Subcutaneous abdominal adipose tissue (tissue), 5 donors: ENCODE data around the gene SLC9A1.

Source experiments
- H3K27ac ChIP-seq: one replicate; pipeline ENCODE4 v1.7.0; 2013; ENCODE audit warnings: low read depth, mild to moderate bottlenecking, inconsistent platforms, low read length, moderate library complexity
- H3K27me3 ChIP-seq, 5 donors: one replicate each; pipeline ENCODE4 v1.7.0; 2013; ENCODE audit warnings: low read length in 5 of 5, inconsistent platforms in 1 of 5; ENCODE audit not compliant: control insufficient read depth in 5 of 5, insufficient read depth in 4 of 5
- H3K36me3 ChIP-seq, 5 donors: one replicate each; pipeline ENCODE4 v1.7.0; 2013; ENCODE audit warnings: low read length in 5 of 5; ENCODE audit not compliant: control insufficient read depth in 5 of 5, insufficient read depth in 5 of 5
- H3K4me1 ChIP-seq, 5 donors: one replicate each; pipeline ENCODE4 v1.7.0; 2013; ENCODE audit warnings: low read length in 5 of 5, mild to moderate bottlenecking in 3 of 5, moderate library complexity in 1 of 5; ENCODE audit not compliant: control insufficient read depth in 5 of 5, insufficient read depth in 5 of 5
- H3K4me3 ChIP-seq, 5 donors: one replicate each; pipeline ENCODE4 v1.7.0; 2013; ENCODE audit warnings: low read length in 5 of 5, low read depth in 1 of 5
- H3K9ac ChIP-seq, 5 donors: one replicate each; pipeline ENCODE4 v1.7.0; 2013; ENCODE audit warnings: low read length in 5 of 5, mild to moderate bottlenecking in 4 of 5, moderate library complexity in 3 of 5
- H3K9me3 ChIP-seq, 5 donors: one replicate each; pipeline ENCODE4 v1.7.0; 2013; ENCODE audit warnings: low read length in 5 of 5; ENCODE audit not compliant: control insufficient read depth in 5 of 5
- donor health status: healthy.
- donor health status: healthy.
- donor health status: healthy.
- donor health status: healthy.
- donor health status: healthy.

SLC9A1 gene

DNA sequence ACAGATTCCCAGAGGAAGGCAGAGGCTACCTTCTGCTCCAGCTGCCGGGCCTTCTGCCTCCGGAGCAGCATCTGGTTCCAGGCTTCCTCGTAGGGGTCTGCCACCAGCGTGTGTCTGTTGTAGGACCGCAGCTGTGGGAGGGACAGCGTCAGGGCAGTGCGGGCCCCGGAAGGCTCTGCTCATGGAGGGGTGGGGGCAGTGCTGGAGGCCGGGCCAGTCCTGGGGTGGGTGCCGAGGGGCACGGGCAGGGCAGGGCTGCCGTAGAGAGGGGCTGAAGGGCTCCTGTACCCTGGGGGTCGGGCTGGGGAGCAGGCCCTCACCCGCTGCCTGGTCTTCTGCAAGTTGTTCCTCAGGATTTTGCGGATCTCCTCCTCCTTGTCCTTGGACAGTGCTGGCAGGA, 53.2 kb downstream of the SLC9A1 start:
- Histone ChIP-seq H3K27ac (no peak overlapping the region), H3K27me3 (no peaks in the 10 kb centered on the region), H3K4me3 (no peak overlapping the region), H3K9me3 (no peaks in the 10 kb centered on the region), H3K36me3 (peaks cover 0 to 29% (median 25%) of the 10 kb centered on the region in 5 donors), H3K4me1 (peaks cover 13 to 27% (median 21%) of the 10 kb centered on the region in 5 donors), H3K9ac (no peak overlapping the region)

GRCh38 chr1:27101054-27101491, 53.9 kb downstream of the SLC9A1 start:
- peaks cover 0 to 23% (median 22%) of the 10 kb centered on the region in 5 donors for H3K36me3 ChIP-seq
- no peak overlapping the region for H3K4me3 ChIP-seq
- peaks cover 13 to 27% (median 21%) of the 10 kb centered on the region in 5 donors for H3K4me1 ChIP-seq
- H3K9me3 ChIP-seq = no peaks in the 10 kb centered on the region
- no peaks in the 10 kb centered on the region for H3K27me3 ChIP-seq
- peak overlapping the region; percentile 69 for H3K27ac ChIP-seq
- no peak overlapping the region for H3K9ac ChIP-seq

DNA sequence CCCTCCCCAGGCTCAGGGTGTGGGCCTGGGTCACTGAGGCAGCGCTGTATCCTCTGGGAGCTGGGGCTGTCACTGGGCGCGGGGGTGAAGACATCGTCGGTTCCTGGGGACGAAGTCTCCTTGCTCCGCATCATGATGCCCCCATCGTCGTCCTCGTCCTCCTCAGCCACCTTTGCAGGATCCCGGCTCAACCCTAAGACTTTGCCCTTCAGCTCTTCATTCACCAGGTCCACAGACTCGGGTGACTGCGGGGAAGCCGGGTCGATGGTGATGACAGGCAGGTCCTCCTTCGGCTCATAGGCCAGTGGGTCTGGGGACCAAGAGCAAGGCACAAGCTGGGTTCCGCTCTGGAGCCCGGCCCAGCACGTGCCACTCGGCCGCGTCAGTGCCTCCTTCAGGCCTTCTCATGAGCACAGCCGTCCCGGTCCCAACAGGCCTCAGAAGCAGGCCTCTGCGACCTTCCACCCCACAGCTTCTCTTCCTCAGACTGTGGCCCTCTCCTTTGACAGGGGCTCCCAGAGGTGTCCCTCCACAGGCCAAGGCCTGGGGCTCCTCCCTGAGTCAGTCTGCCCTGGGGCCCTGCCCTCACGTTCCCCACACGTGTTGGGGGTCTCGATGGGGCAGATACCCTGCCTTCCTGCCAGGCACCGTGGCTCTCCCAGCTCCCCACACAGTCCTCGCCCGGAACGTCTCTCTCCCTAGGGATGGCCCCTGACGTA, 54.4 kb downstream of the SLC9A1 start:
- H3K9me3 ChIP-seq = no peaks in the 10 kb centered on the region
- H3K36me3 ChIP-seq = peaks cover 0 to 18% (median 16%) of the 10 kb centered on the region in 5 donors
- H3K4me3 ChIP-seq = no peak overlapping the region
- H3K27ac ChIP-seq = peak overlapping the region; percentile 69
- H3K27me3 ChIP-seq = no peaks in the 10 kb centered on the region
- peaks cover 13 to 27% (median 21%) of the 10 kb centered on the region in 5 donors for H3K4me1 ChIP-seq
- H3K9ac ChIP-seq = peak overlapping the region in 1 of 5 donors; percentile 14

GRCh38 chr1:27099587-27100334, 55.2 kb downstream of the SLC9A1 start:
- Histone ChIP-seq H3K9ac (no peak overlapping the region), H3K9me3 (no peaks in the 10 kb centered on the region), H3K36me3 (peaks cover 0 to 14% (median 11%) of the 10 kb centered on the region in 5 donors), H3K27me3 (no peaks in the 10 kb centered on the region), H3K4me1 (peaks cover 13 to 27% (median 21%) of the 10 kb centered on the region in 5 donors), H3K27ac (peak overlapping the region; percentile 69), H3K4me3 (no peak overlapping the region)

DNA sequence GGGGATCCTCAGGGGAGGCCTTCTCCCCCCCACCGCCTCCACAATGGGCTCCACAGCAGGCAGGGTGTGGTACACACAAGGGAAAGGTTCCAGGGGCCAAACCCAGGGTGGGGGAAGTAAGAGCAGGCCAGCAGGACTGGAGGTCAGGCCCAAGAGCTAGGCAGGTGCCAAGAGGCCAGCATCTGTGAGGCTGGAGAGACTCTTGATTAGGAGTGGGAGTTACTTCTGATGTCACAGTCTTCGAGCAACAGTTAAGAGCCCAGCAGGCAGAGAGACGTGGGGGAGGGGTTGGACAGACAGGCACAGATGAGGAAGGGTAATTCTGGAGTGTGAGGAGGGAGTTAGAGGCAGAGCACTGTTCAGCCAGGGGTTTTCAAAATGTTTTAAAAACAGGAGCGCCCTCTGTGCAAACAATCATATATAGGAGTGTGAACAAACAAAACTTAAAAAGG, 55.8 kb downstream of the SLC9A1 start:
- Histone ChIP-seq H3K27ac (peak overlapping the region; percentile 69), H3K9me3 (no peaks in the 10 kb centered on the region), H3K4me1 (peaks cover 13 to 27% (median 21%) of the 10 kb centered on the region in 5 donors), H3K4me3 (peak overlapping the region in 2 of 5 donors; percentile 9 to 23), H3K9ac (peak overlapping the region in 1 of 5 donors; percentile 59), H3K36me3 (peaks cover 0 to 13% (median 9%) of the 10 kb centered on the region in 5 donors), H3K27me3 (no peaks in the 10 kb centered on the region)

GRCh38 chr1:27098431-27099134, 56.3 kb downstream of the SLC9A1 start:
- H3K27me3 ChIP-seq = no peaks in the 10 kb centered on the region
- H3K4me3 ChIP-seq = peak overlapping the region in 1 of 5 donors; percentile 9
- peak overlapping the region in 1 of 5 donors; percentile 59 for H3K9ac ChIP-seq
- peaks cover 0 to 12% (median 7%) of the 10 kb centered on the region in 5 donors for H3K36me3 ChIP-seq
- no peaks in the 10 kb centered on the region for H3K9me3 ChIP-seq
- peaks cover 13 to 27% (median 21%) of the 10 kb centered on the region in 5 donors for H3K4me1 ChIP-seq
- H3K27ac ChIP-seq = peak overlapping the region; percentile 69

- H3K4me1 ChIP-seq = peaks cover 13 to 27% (median 21%) of the 10 kb centered on the region in 5 donors
- no peak overlapping the region for H3K9ac ChIP-seq
- peaks cover 0 to 9% (median 4%) of the 10 kb centered on the region in 5 donors for H3K36me3 ChIP-seq
- no peaks in the 10 kb centered on the region for H3K27me3 ChIP-seq
- H3K9me3 ChIP-seq = no peaks in the 10 kb centered on the region
- no peak overlapping the region for H3K4me3 ChIP-seq
- no peak overlapping the region for H3K27ac ChIP-seq
Observed at GRCh38 chr1:27097484-27097917, 57.4 kb downstream of the SLC9A1 start.

DNA sequence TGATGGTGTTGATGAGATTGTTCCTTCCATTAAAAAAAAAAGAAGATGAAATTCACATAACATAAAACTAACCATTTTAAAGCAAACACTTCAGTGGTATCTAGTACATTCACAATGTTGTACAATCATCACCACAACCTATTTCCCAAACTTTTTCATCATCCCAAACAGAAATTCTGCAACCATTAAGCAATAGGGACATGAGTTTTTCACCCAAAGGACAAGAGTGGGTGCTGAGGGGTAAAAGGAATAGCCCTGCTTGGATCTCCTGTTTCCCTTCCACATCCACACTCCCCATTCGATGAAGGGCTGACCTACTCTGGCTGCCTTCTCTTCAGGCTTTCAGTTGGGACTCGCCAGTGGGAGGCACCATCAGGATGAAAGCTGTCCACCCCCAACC, 59.3 kb downstream of the SLC9A1 start:
- H3K4me3 ChIP-seq = no peak overlapping the region
- H3K9ac ChIP-seq = no peak overlapping the region
- H3K27ac ChIP-seq = no peak overlapping the region

GRCh38 chr1:27092888-27093287, 62.0 kb downstream of the SLC9A1 start:
- Histone ChIP-seq H3K27me3 (peaks cover 0 to 3% (median 0%) of the 10 kb centered on the region in 5 donors), H3K9me3 (no peaks in the 10 kb centered on the region), H3K36me3 (no peaks in the 10 kb centered on the region), H3K4me3 (no peak overlapping the region), H3K9ac (no peak overlapping the region), H3K4me1 (peaks cover 0 to 3% (median under 1%) of the 10 kb centered on the region in 5 donors), H3K27ac (no peak overlapping the region)

More for the DNA sequence above, 59.3 kb downstream of the SLC9A1 start:
- peaks cover 0 to 5% (median 0%) of the 10 kb centered on the region in 5 donors for H3K36me3 ChIP-seq
- peaks cover 13 to 27% (median 21%) of the 10 kb centered on the region in 5 donors for H3K4me1 ChIP-seq
- no peaks in the 10 kb centered on the region for H3K27me3 ChIP-seq
- no peaks in the 10 kb centered on the region for H3K9me3 ChIP-seq
